H1 (cell line): Measurements from ENCODE around the gene SGO2. TPM values are rescaled to one million over a fixed set of nuclear protein-coding genes. Genes with fewer than 3 reads are reported as not detected.

Source experiments
- CTCF ChIA-PET: fragments of 300-600 bp; sonication (Branson Sonifier 250); formaldehyde crosslinking; loops from one replicate; lab custom pipeline; 2021; ENCODE audit not compliant: partially characterized antibody; lab: Charles Lee
- POLR2A ChIA-PET: fragments of 300-600 bp; sonication (Branson Sonifier 250); formaldehyde crosslinking; loops from one replicate; lab custom pipeline; 2021; ENCODE audit warnings: inconsistent platforms; ENCODE audit not compliant: partially characterized antibody; lab: Charles Lee
- DNase-seq, 2 experiments: peaks; one replicate each; pipeline versions ENCODE4 v3.0.0 to v3.0.0-alpha.2; 2010 to 2022; ENCODE audit warnings: low spot score in 2 of 2, low read depth in 1 of 2, mixed read lengths in 1 of 2
- FAIRE-seq: peaks from 2 replicates; lab custom pipeline; 2011; peaks lifted over from hg19 to GRCh38; lab: Jason Lieb, UNC
- H2AFZ ChIP-seq: 2 replicates; pipeline ENCODE4 v1.8.1; 2012; ENCODE audit warnings: low read length, inconsistent platforms
- H2AK5ac ChIP-seq: 2 replicates; pipeline ENCODE4 v1.6.1; 2013; ENCODE audit warnings: low read depth, low read length
- H2BK120ac ChIP-seq: replicated peaks from 2 replicates; pipeline ENCODE3; 2013; ENCODE audit warnings: low read depth, low read length, inconsistent platforms
- H2BK12ac ChIP-seq: 2 replicates; pipeline ENCODE4 v1.6.1; 2013; ENCODE audit warnings: low read depth, low read length
- H2BK15ac ChIP-seq: 2 replicates; pipeline ENCODE4 v1.6.1; 2013; ENCODE audit warnings: low read length
- H2BK20ac ChIP-seq: 2 replicates; pipeline ENCODE4 v1.6.1; 2013; ENCODE audit warnings: low read length
- H2BK5ac ChIP-seq: 2 replicates; pipeline ENCODE4 v1.6.1; 2013; ENCODE audit warnings: low read depth, low read length
- H3K14ac ChIP-seq: 2 replicates; pipeline ENCODE4 v1.6.1; 2013; ENCODE audit warnings: inconsistent platforms; ENCODE audit not compliant: insufficient read length
- H3K18ac ChIP-seq: 2 replicates; pipeline ENCODE4 v1.6.1; 2013; ENCODE audit warnings: low read length; ENCODE audit errors: extremely low read depth
- H3K23ac ChIP-seq: 2 replicates; pipeline ENCODE4 v1.6.1; 2013; ENCODE audit warnings: inconsistent platforms; ENCODE audit not compliant: insufficient read length
- H3K23me2 ChIP-seq: 2 replicates; pipeline ENCODE4 v1.6.1; 2013; ENCODE audit warnings: low read depth, low read length
- H3K27ac ChIP-seq: 2 replicates; pipeline ENCODE4 v1.6.1; 2011; ENCODE audit warnings: low read depth, low read length, inconsistent platforms
- H3K27me3 ChIP-seq, 4 experiments: replicated peaks in 1 of 4; 1 replicate in 1 of 4; 2 replicates in 3 of 4; pipeline versions ENCODE4 v1.6.1 to v1.8.1; 2011 to 2013; ENCODE audit warnings: low read length in 3 of 4, mild to moderate bottlenecking in 3 of 4, inconsistent platforms in 2 of 4, mixed read lengths in 2 of 4, moderate library complexity in 1 of 4; ENCODE audit not compliant: control insufficient read depth in 3 of 4, insufficient read depth in 3 of 4; ENCODE audit errors: extremely low read depth in 1 of 4
- H3K36me3 ChIP-seq, 4 experiments: 2 replicates each; pipeline versions ENCODE4 v1.6.1 to v1.8.1; 2011 to 2013; ENCODE audit warnings: mild to moderate bottlenecking in 4 of 4, low read length in 3 of 4, moderate library complexity in 2 of 4, control low read depth in 1 of 4, inconsistent platforms in 1 of 4; ENCODE audit not compliant: insufficient read depth in 4 of 4, control insufficient read depth in 2 of 4
- H3K4ac ChIP-seq: replicated peaks from 2 replicates; pipeline ENCODE3; 2013; ENCODE audit warnings: low read length, low read depth, mixed read lengths, inconsistent platforms; ENCODE audit not compliant: insufficient read length
- H3K4me1 ChIP-seq, 4 experiments: replicated peaks in 1 of 4; 1 replicate in 1 of 4; 2 replicates in 3 of 4; pipeline versions ENCODE4 v1.6.1 to v1.8.1; 2011 to 2013; ENCODE audit warnings: low read length in 3 of 4, inconsistent platforms in 2 of 4, mixed read lengths in 1 of 4; ENCODE audit not compliant: insufficient read depth in 4 of 4, control insufficient read depth in 3 of 4
- H3K4me2 ChIP-seq, 2 experiments: 2 replicates each; pipeline versions ENCODE4 v1.6.1 to v1.8.1; 2011 to 2013; ENCODE audit warnings: low read depth in 2 of 2, low read length in 2 of 2, control low read depth in 1 of 2, inconsistent platforms in 1 of 2, mild to moderate bottlenecking in 1 of 2; ENCODE audit not compliant: insufficient read depth in 1 of 2
- H3K4me3 ChIP-seq, 4 experiments: fragments of 200-600, 300-600 bp in 1 of 4; sonication (generic), shearing (Covaris generic), sonication (Bioruptor Twin) in 1 of 4; 2 replicates each; pipeline versions ENCODE4 v1.5.1 to v1.8.1; 2011 to 2016; ENCODE audit warnings: low read length in 4 of 4, low read depth in 3 of 4, control low read depth in 2 of 4, inconsistent platforms in 2 of 4, mild to moderate bottlenecking in 2 of 4, mixed read lengths in 1 of 4, moderate library complexity in 1 of 4; ENCODE audit not compliant: insufficient read depth in 2 of 4; ENCODE audit errors: extremely low read depth in 1 of 4
- H3K56ac ChIP-seq: replicated peaks from 2 replicates; pipeline ENCODE3; 2013; ENCODE audit warnings: low read depth, mild to moderate bottlenecking, mixed read lengths, low read length, inconsistent platforms; ENCODE audit not compliant: insufficient read length
- H3K79me1 ChIP-seq: 2 replicates; pipeline ENCODE4 v1.6.1; 2013; ENCODE audit warnings: low read depth, low read length, control low read depth
- H3K79me2 ChIP-seq, 2 experiments: 2 replicates each; pipeline versions ENCODE4 v1.6.1 to v1.8.1; 2012 to 2013; ENCODE audit warnings: low read length in 2 of 2, mild to moderate bottlenecking in 2 of 2, inconsistent platforms in 1 of 2; ENCODE audit not compliant: insufficient read depth in 2 of 2, control insufficient read depth in 1 of 2
- H3K9ac ChIP-seq, 4 experiments: replicated peaks in 1 of 4; 1 replicate in 1 of 4; 2 replicates in 3 of 4; pipeline versions ENCODE4 v1.6.1 to v1.8.1; 2011 to 2013; ENCODE audit warnings: low read depth in 3 of 4, low read length in 3 of 4, control low read depth in 2 of 4, mild to moderate bottlenecking in 2 of 4, moderate library complexity in 2 of 4, inconsistent platforms in 1 of 4; ENCODE audit errors: extremely low read depth in 1 of 4
- H3K9me3 ChIP-seq, 2 experiments: 2 replicates each; pipeline versions ENCODE4 v1.6.1 to v1.8.1; 2012 to 2013; ENCODE audit warnings: mild to moderate bottlenecking in 2 of 2, moderate library complexity in 2 of 2, control low read depth in 1 of 2, inconsistent platforms in 1 of 2, low read depth in 1 of 2, low read length in 1 of 2, mixed read lengths in 1 of 2; ENCODE audit not compliant: insufficient read depth in 2 of 2
- H4K20me1 ChIP-seq, 2 experiments: replicated peaks in 1 of 2; 2 replicates each; pipeline versions ENCODE3 to v1.8.1; 2011 to 2013; ENCODE audit warnings: inconsistent platforms in 2 of 2, low read length in 2 of 2, mild to moderate bottlenecking in 1 of 2; ENCODE audit not compliant: insufficient read depth in 2 of 2, control insufficient read depth in 1 of 2
- H4K5ac ChIP-seq: 2 replicates; pipeline ENCODE4 v1.6.1; 2013; ENCODE audit warnings: low read length, low read depth, mixed read lengths, inconsistent platforms; ENCODE audit not compliant: insufficient read length
- H4K8ac ChIP-seq: 2 replicates; pipeline ENCODE4 v1.8.0; 2013; ENCODE audit warnings: mild to moderate bottlenecking, moderate library complexity, low read length, inconsistent platforms; ENCODE audit not compliant: insufficient read depth; ENCODE audit errors: extremely low read depth
- H4K91ac ChIP-seq: replicated peaks from 2 replicates; pipeline ENCODE3; 2013; ENCODE audit warnings: low read length, mixed read lengths, inconsistent platforms; ENCODE audit not compliant: insufficient read length
- CEBPB ChIP-seq: IDR thresholded peaks from 2 replicates; pipeline ENCODE4 v1.6.1; 2012; ENCODE audit warnings: low read depth, low read length
- EGR1 ChIP-seq: IDR thresholded peaks from 2 replicates; pipeline ENCODE4 v1.6.1; 2011; ENCODE audit warnings: low read depth, low read length, borderline replicate concordance
- EP300 ChIP-seq, 2 experiments: IDR thresholded peaks; 1 replicate in 1 of 2; 2 replicates in 1 of 2; pipeline ENCODE4 v1.6.1; 2011 to 2012; ENCODE audit warnings: low read depth in 2 of 2, low read length in 2 of 2, mild to moderate bottlenecking in 2 of 2, borderline replicate concordance in 1 of 2, inconsistent platforms in 1 of 2, moderate library complexity in 1 of 2
- EZH2 ChIP-seq: fragments of 200-600 bp; sonication (generic); IDR thresholded peaks from 2 replicates; pipeline ENCODE4 v1.7.1; 2012; ENCODE audit warnings: low read depth, mild to moderate bottlenecking, moderate library complexity, low read length, inconsistent platforms; ENCODE audit not compliant: severe bottlenecking
- FOSL1 ChIP-seq: IDR thresholded peaks from 2 replicates; pipeline ENCODE4 v1.6.1; 2011; ENCODE audit warnings: mild to moderate bottlenecking, low read depth, low read length, moderate library complexity; ENCODE audit not compliant: insufficient read depth
- JUN ChIP-seq: IDR thresholded peaks from 2 replicates; pipeline ENCODE4 v1.6.1; 2011; ENCODE audit warnings: low read depth, mild to moderate bottlenecking, improper control_type of control experiment, low read length
- RFX5 ChIP-seq: IDR thresholded peaks from 2 replicates; pipeline ENCODE4 v1.6.1; 2011; ENCODE audit warnings: low read depth, low read length, improper control_type of control experiment, borderline replicate concordance
- RNF2 ChIP-seq: fragments of 200-900, 300-1000 bp; sonication (generic); IDR thresholded peaks from 2 replicates; pipeline ENCODE4 v1.7.1; 2016; ENCODE audit warnings: borderline replicate concordance, low read depth, mild to moderate bottlenecking, antibody characterized with exemption, low read length; ENCODE audit not compliant: poor library complexity, severe bottlenecking; ENCODE audit errors: missing control alignments
- SIN3A ChIP-seq, 2 experiments: IDR thresholded peaks in 1 of 2; conservative IDR thresholded peaks in 1 of 2; 2 replicates each; pipeline ENCODE4 v1.6.1; 2011 to 2012; ENCODE audit warnings: low read length in 2 of 2, improper control_type of control experiment in 1 of 2, low read depth in 1 of 2, mild to moderate bottlenecking in 1 of 2
- SP2 ChIP-seq: IDR thresholded peaks from 2 replicates; pipeline ENCODE4 v1.6.1; 2012; ENCODE audit warnings: mild to moderate bottlenecking, low read length, inconsistent platforms
- WGBS, 2 experiments: shearing (Covaris generic) in 1 of 2; methylation state at CpG; one replicate each; pipeline versions ENCODE4 v1.1.6 to v1.1.7; 2013 to 2015; ENCODE audit warnings: low lambda C conversion rate in 2 of 2, mixed read lengths in 2 of 2, inconsistent platforms in 1 of 2, low coverage in 1 of 2, missing lambda C conversion rate in 1 of 2; ENCODE audit not compliant: insufficient replicate concordance in 2 of 2, insufficient coverage in 1 of 2, insufficient read length in 1 of 2; ENCODE audit errors: extremely low coverage in 1 of 2, missing lambda C conversion rate in 1 of 2; 5-methylcytosine and 5-hydroxymethylcytosine counted together
- polyA plus RNA-seq, 7 experiments: library from polyadenylated mRNA; depleted of rRNA in 3 of 7; stranded (reverse) in 5 of 7; unstranded in 2 of 7; fragments of >200 nt in 5 of 7; fragments of 200-250 nt in 2 of 7; gene quantifications; 1 replicate in 5 of 7; 2 replicates in 1 of 7; 4 replicates in 1 of 7; pipeline versions ENCODE4 v1.2.1 to v1.2.3, GENCODE V29; 2011 to 2013; ENCODE audit warnings: missing spikeins in 2 of 7, mixed read lengths in 2 of 7
- total RNA-seq: library from RNA; stranded (reverse); fragmentation: NEBNext Ultra II Directional; extraction: Animal tissue kit (Norgen Biotek cat#: 25700); gene quantifications from 2 replicates; pipeline ENCODE4 v1.2.1, GENCODE V29; 2021

SGO2 gene
- total and polyA plus RNA-seq, 2 of the 8 experiments (the other 6 are each of a cell fraction or from before 2014, with no cell fraction given), result 2.4 to 33.2 TPM

GRCh38 chr2:200509612-200510433 lies 16.2 kb upstream of the SGO2 start, which contains the start of gene KCTD18:
KCTD18 (minus strand) TSS chr2:200510068; CDS start chr2:200507016, 3,052 bp downstream.
- ChIA-PET CTCF (interaction anchor here (0.7 to 4.2 kb wide), 12 partner anchors 12 to 525 kb away, joined by 3 to 49 read pairs (median 4); partner anchors contain the start of gene SGO2), POLR2A (interaction anchor here (1.0 to 2.0 kb wide), 3 partner anchors 16 to 29 kb away, joined by 3 to 8 read pairs (median 4); partner anchors contain the start of gene SGO2)
- Histone ChIP-seq H3K23ac (no peak within 1 kb of the TSS), H3K14ac (no peak within 1 kb of the TSS), H2BK15ac (no peak within 1 kb of the TSS), H3K18ac (peak within 1 kb of the TSS; percentile 92), H3K56ac (peak within 1 kb of the TSS; percentile 27), H2BK12ac (no peak within 1 kb of the TSS; the same call in 1 of the 2 replicates), H3K4me3 (peak within 1 kb of the TSS; percentile 56 to 84 (median 73)), H2AFZ (peak within 1 kb of the TSS; percentile 86), H2BK120ac (no peak within 1 kb of the TSS), H3K79me2 (no peaks in the 10 kb centered on the region), H3K27me3 (no peaks in the 10 kb centered on the region; a peak in 1 of 7 replicates), H4K91ac (peak within 1 kb of the TSS; percentile 11), H3K4ac (peak within 1 kb of the TSS; percentile 74), H3K23me2 (peaks cover 9% of the 10 kb centered on the region), H3K9me3 (no peaks in the 10 kb centered on the region), H3K79me1 (0 out of 2 replicates have a peak, but pooled peaks cover 2% of the 10 kb centered on the region), H3K4me1 (peaks cover 0 to 3% (median under 1%) of the 10 kb centered on the region in 4 experiments; a peak in 2 of 7 replicates), H4K8ac (peak within 1 kb of the TSS; percentile 47), H3K4me2 (peak within 1 kb of the TSS; percentile 87 to 90), H3K9ac (peak within 1 kb of the TSS; percentile 16 to 84 (median 45); a peak in 5 of 7 replicates), H2BK20ac (no peak within 1 kb of the TSS), H3K36me3 (no peaks in the 10 kb centered on the region), H4K20me1 (no peaks in the 10 kb centered on the region), H4K5ac (peak within 1 kb of the TSS; percentile 71), H2AK5ac (no peak within 1 kb of the TSS), H2BK5ac (no peak within 1 kb of the TSS; the same call in 1 of the 2 replicates), H3K27ac (no peak within 1 kb of the TSS)
- DNase-seq (peak; percentile 56 to 92), FAIRE-seq (no peak)
- WGBS, 2 experiments, result 6% methylated on average over 44 of the region's 78 CpGs; no CpG with 5 or more reads in 1 of the 2 experiments
- TF ChIP-seq JUN (no peak), SP2 (no peak), EZH2 (no peak), RNF2 (no peak), RFX5 (no peak), EP300 (IDR thresholded peaks at IDR 0.05; ENCODE audit: borderline replicate concordance in 1 of 2, low read depth in 2 of 2, low read length in 2 of 2) (peak in 1 of 2 experiments; percentile 19; a peak in 2 of 3 replicates), CEBPB (no peak), FOSL1 (no peak), EGR1 (peak; percentile 96), SIN3A (conservative IDR thresholded peaks at IDR 0.05 in 1 of 2, IDR thresholded peaks at IDR 0.05 in 1 of 2; ENCODE audit: low read depth in 1 of 2, low read length in 2 of 2) (peak; percentile 85 to 88; a peak in 3 of 4 replicates)
